Transverse colon (tissue), 4 donors: ENCODE results near the gene CD300C. TPM values are rescaled to one million over a fixed set of nuclear protein-coding genes. Genes with fewer than 3 reads are reported as not detected.

ENCODE experiments used
- DNase-seq: peaks from one replicate; pipeline ENCODE4 v3.0.0-alpha.2; 2019
- H3K27ac ChIP-seq, 4 donors: fragments of 200-600 bp; sonication (generic); 2 replicates each; pipeline ENCODE4 v1.5.1; 2016 to 2018; ENCODE audit warnings: inconsistent platforms in 4 of 4
- H3K27me3 ChIP-seq: fragments of 200-600 bp; sonication (generic); 2 replicates; pipeline ENCODE4 v1.5.1; 2017; ENCODE audit warnings: inconsistent platforms
- H3K36me3 ChIP-seq, 4 donors: fragments of 200-600 bp; sonication (generic); 2 replicates each; pipeline ENCODE4 v1.5.1; 2017 to 2019; ENCODE audit warnings: inconsistent platforms in 4 of 4
- H3K4me1 ChIP-seq, 4 donors: fragments of 200-600 bp; sonication (generic); 2 replicates each; pipeline ENCODE4 v1.5.1; 2017 to 2020; ENCODE audit warnings: inconsistent platforms in 4 of 4
- H3K4me3 ChIP-seq, 4 donors: fragments of 200-600 bp; sonication (generic); 1 replicate in 1 of 4; 2 replicates in 3 of 4; pipeline versions ENCODE4 v1.5.1 to v1.6.1; 2017 to 2019; ENCODE audit warnings: inconsistent platforms in 4 of 4
- H3K9me3 ChIP-seq, 2 donors: fragments of 200-600 bp; sonication (generic); 2 replicates each; pipeline ENCODE4 v1.5.1; 2017 to 2019; ENCODE audit warnings: inconsistent platforms in 2 of 2
- EP300 ChIP-seq: sonication (generic); formaldehyde crosslinking; IDR thresholded peaks from one replicate; pipeline ENCODE4 v1.6.1; 2017; ENCODE audit warnings: antibody characterized with exemption, low read depth
- POLR2A ChIP-seq: fragments of 450-650 bp; IDR thresholded peaks from one replicate; pipeline ENCODE4 v1.6.1; 2016; ENCODE audit warnings: antibody characterized with exemption, mild to moderate bottlenecking, moderate library complexity
- POLR2AphosphoS5 ChIP-seq, 3 donors: sonication (generic); formaldehyde crosslinking; IDR thresholded peaks; one replicate each; pipeline ENCODE4 v1.6.1; 2016; ENCODE audit warnings: antibody characterized with exemption in 3 of 3
- WGBS, 2 donors: methylation state at CpG; one replicate each; pipeline ENCODE4 v1.1.5; 2018; ENCODE audit warnings: low coverage in 1 of 2; 5-methylcytosine and 5-hydroxymethylcytosine counted together
- in situ Hi-C, 4 donors: fragments of 200-750 bp; cut with MboI; loops; one replicate each; pipeline versions ENCODE4 v1.15.0 to v1.15.1; 2017; ENCODE audit warnings: low sequenced_read_pairs in 3 of 4, low pct_ligation_motif_present in 1 of 4, low pct_unique_long_range_greater_than_20kb in 1 of 4
- intact Hi-C: fragments of 100-400 bp; cut with DNase I; formaldehyde crosslinking; loops from one replicate; pipeline ENCODE4 v1.15.1; 2023; ENCODE audit warnings: low total_unique reads
- total RNA-seq, 4 donors: library from RNA; depleted of rRNA; stranded (reverse); fragments of >200 nt; gene quantifications; one replicate each; pipeline ENCODE4 v1.1.0, GENCODE V29; 2016
- TF ChIP-seq, protein P1 (sequence below), 5 experiments: fragments of 200-600 bp in 3 of 5; fragments of 450-650 bp in 2 of 5; sonication (generic) in 3 of 5; IDR thresholded peaks; 1 replicate in 2 of 5; 2 replicates in 3 of 5; pipeline ENCODE4 v1.5.1; 2016 to 2017; ENCODE audit warnings: antibody characterized with exemption in 5 of 5, inconsistent platforms in 3 of 5, mild to moderate bottlenecking in 2 of 5, moderate library complexity in 1 of 5

The CD300C gene
- total RNA-seq, 4 donors from 2014 or later, result 0.27 to 5.2 (median 0.32) TPM; not detected in 1

DNA sequence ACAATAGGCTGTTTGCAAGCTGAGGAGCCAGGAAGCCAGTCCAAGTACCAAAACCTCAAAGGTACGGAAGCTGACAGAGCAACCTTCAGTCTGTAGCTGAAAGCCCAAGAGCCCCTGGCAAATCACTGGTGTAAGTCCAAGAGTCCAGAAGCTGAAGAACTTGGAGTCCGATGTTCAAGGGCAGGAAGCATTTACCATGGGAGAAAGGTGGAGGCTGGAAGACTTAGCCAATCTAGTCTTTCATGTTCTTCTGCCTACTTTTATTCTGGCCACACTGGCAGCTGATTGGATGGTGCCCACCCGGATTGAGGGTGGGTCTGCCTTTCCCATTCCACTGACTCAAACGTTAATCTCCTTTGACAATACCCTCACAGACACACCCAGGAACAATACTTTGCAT lies 30.0 kb downstream of the CD300C start:
- intact Hi-C loops (no loop called here), in situ Hi-C loops (no loop called here)
- no peak for DNase-seq
- Histone ChIP-seq H3K4me3 (no peak overlapping the region), H3K27ac (no peak overlapping the region), H3K4me1 (no peaks in the 10 kb centered on the region), H3K27me3 (peaks cover 7% of the 10 kb centered on the region), H3K9me3 (no peaks in the 10 kb centered on the region), H3K36me3 (no peaks in the 10 kb centered on the region)
- 74 to 75% methylated on average over 4 of the region's 4 CpGs for WGBS, 2 donors
- TF ChIP-seq POLR2A (no peak), EP300 (no peak), POLR2AphosphoS5 (IDR thresholded peaks at IDR 0.05) (no peak)
- TF ChIP-seq, protein P1, sequence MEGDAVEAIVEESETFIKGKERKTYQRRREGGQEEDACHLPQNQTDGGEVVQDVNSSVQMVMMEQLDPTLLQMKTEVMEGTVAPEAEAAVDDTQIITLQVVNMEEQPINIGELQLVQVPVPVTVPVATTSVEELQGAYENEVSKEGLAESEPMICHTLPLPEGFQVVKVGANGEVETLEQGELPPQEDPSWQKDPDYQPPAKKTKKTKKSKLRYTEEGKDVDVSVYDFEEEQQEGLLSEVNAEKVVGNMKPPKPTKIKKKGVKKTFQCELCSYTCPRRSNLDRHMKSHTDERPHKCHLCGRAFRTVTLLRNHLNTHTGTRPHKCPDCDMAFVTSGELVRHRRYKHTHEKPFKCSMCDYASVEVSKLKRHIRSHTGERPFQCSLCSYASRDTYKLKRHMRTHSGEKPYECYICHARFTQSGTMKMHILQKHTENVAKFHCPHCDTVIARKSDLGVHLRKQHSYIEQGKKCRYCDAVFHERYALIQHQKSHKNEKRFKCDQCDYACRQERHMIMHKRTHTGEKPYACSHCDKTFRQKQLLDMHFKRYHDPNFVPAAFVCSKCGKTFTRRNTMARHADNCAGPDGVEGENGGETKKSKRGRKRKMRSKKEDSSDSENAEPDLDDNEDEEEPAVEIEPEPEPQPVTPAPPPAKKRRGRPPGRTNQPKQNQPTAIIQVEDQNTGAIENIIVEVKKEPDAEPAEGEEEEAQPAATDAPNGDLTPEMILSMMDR (IDR thresholded peaks at IDR 0.05), result no peak

DNA sequence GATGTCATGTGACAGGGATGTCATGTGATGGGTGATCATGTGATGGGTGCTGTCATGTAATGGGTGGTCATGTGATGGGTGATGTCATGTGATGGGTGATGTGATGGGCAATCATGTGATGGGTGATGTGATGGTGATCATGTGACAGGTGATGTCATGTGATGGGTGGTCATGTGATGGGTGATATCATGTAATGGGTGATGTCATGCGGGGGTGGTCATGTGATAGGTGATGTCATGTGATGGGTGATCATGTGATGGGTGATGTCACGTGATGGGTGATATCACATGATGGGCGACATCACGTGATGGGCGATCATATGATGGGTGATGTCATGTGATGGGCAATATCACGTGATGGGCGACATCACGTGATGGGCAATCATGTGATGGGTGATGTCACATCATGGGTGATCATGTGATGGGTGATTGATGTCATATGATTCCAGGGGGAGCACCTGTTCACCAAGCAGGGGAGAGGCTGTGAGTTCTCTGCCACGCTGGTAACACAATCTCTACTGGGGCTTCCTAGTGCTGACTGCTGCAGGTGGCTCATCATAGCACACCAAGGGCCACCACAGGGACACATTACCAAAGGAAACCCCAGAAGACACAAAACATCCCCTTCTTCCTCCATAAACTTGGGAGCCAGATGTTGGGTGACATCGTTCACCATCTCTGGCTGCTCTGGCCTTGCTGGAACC lies 31.1 kb downstream of the CD300C start:
- H3K27ac ChIP-seq, result no peak overlapping the region
- intact Hi-C loops, result no loop called here
- in situ Hi-C loops, result no loop called here
- H3K9me3 ChIP-seq, result no peaks in the 10 kb centered on the region
- no peak overlapping the region for H3K4me3 ChIP-seq
- no peak for TF ChIP-seq EP300
- no peak for TF ChIP-seq POLR2AphosphoS5 (IDR thresholded peaks at IDR 0.05)
- TF ChIP-seq POLR2A, result no peak
- TF ChIP-seq, protein P1 (IDR thresholded peaks at IDR 0.05), result no peak
- H3K36me3 ChIP-seq, result no peaks in the 10 kb centered on the region
- H3K4me1 ChIP-seq, result no peaks in the 10 kb centered on the region
- 88 to 93% methylated on average over 9 to 10 of the region's 10 CpGs for WGBS, 2 donors
- no peak for DNase-seq
- H3K27me3 ChIP-seq, result peaks cover 13% of the 10 kb centered on the region

DNA sequence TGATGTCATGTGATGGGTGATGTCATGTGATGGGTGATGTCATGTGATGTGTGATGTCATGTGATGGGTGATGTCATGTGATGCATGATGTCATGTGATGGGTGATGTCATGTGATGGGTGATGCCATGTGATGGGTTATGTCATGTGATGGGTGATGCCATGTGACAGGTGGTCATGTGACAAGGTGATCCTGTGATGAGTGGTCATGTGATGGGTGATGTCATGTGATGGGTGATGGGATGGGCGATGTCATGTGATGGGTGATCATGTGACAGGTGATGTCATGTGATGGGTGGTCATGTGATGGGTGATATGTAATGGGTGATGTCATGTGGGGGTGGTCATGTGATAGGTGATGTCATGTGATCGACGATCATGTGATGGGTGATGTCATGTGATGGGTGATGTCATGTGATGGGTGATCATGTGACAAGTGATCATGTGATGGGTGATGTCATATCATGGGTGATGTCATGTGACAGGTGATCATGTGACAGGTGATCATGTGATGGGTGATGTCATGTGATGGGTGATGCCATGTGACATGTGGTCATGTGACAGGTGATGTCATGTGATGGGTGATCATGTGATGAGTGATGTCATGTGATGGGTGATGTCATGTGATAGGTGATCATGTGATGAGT lies 31.8 kb downstream of the CD300C start:
- Histone ChIP-seq H3K27me3 (peaks cover 13% of the 10 kb centered on the region), H3K36me3 (no peaks in the 10 kb centered on the region), H3K27ac (no peak overlapping the region), H3K9me3 (no peaks in the 10 kb centered on the region), H3K4me1 (no peaks in the 10 kb centered on the region), H3K4me3 (no peak overlapping the region)
- 30 to 85% methylated on average over 3 of the region's 3 CpGs for WGBS, 2 donors
- TF ChIP-seq, protein P1 (IDR thresholded peaks at IDR 0.05), result peak in 1 of 5 experiments; percentile 5
- TF ChIP-seq EP300 (no peak), POLR2A (no peak)
- intact Hi-C loops, result no loop called here
- in situ Hi-C loops, result no loop called here
- no peak for DNase-seq

DNA sequence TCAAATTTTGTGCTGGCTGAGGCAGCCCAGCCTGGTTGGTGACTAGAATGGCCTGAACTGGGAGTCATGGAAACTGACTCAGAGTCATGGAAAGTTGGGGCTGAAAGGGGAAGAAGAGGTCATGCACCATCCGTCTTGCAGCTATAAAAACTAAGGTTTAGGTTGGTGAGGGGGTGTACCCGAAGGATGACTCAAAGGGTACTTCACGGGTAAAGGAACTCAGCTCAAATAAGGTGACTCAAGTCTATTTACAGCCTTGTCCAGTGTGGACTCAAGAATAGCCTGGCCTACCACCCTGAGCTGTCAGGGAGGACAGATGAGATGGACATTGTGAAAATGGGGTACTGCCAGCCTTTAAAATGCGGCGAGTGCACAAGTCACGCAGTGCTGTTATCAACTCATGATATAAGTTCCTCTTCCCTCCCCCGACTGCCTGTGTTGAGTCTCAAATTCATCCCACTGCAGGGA lies 33.3 kb downstream of the CD300C start:
- 75% methylated on average over 6 to 7 of the region's 7 CpGs for WGBS, 2 donors
- DNase-seq, result no peak
- intact Hi-C loops (no loop called here), in situ Hi-C loops (no loop called here)
- Histone ChIP-seq H3K4me1 (no peaks in the 10 kb centered on the region), H3K27ac (peak overlapping the region in 1 of 4 donors; percentile 14), H3K4me3 (no peak overlapping the region), H3K9me3 (no peaks in the 10 kb centered on the region), H3K27me3 (peaks cover 13% of the 10 kb centered on the region), H3K36me3 (no peaks in the 10 kb centered on the region)
- TF ChIP-seq EP300 (no peak), POLR2AphosphoS5 (IDR thresholded peaks at IDR 0.05) (no peak), POLR2A (no peak)
- TF ChIP-seq, protein P1 (IDR thresholded peaks at IDR 0.05), result no peak
